NCI-H526 treated with DMSO at 0.1 percent for 48 hours (cell line): ENCODE results near the gene RAB3B.
"Not testable (repeated sequence)": the region's sequence is repeated elsewhere in the genome, so short reads cannot be mapped to it uniquely, and the experiment has no call there.

Experiments used
- DNase-seq: peaks from one replicate; lab custom pipeline; 2025; lab: John Stamatoyannopoulos, UW

Gene RAB3B

GRCh38 chr1:51989582-51990477 is 670 bp downstream of the RAB3B start:
- no peak for DNase-seq

- no peak for DNase-seq
Measured at GRCh38 chr1:51988254-51988653, 2.2 kb downstream of the RAB3B start.

- DNase-seq: no peak
Measured at GRCh38 chr1:51986718-51987117, 3.8 kb downstream of the RAB3B start.

GRCh38 chr1:51982161-51982560 is 8.3 kb downstream of the RAB3B start:
- no peak for DNase-seq

- no peak for DNase-seq
Measured at GRCh38 chr1:51981555-51981954, 8.9 kb downstream of the RAB3B start.

GRCh38 chr1:51978099-51978498 is 12.4 kb downstream of the RAB3B start:
- DNase-seq: no peak

GRCh38 chr1:51976846-51977602 is 13.5 kb downstream of the RAB3B start:
- DNase-seq: no peak

- no peak for DNase-seq
Measured at GRCh38 chr1:51973587-51974474, 16.7 kb downstream of the RAB3B start.

GRCh38 chr1:51969038-51969705 is 21.3 kb downstream of the RAB3B start:
- no peak for DNase-seq

- DNase-seq: no peak
Measured at GRCh38 chr1:51968632-51969031, 21.9 kb downstream of the RAB3B start.

- DNase-seq: not testable (repeated sequence)
Measured at GRCh38 chr1:51967213-51967791, 23.2 kb downstream of the RAB3B start.

- no peak for DNase-seq
Measured at GRCh38 chr1:51966559-51966958, 23.9 kb downstream of the RAB3B start.

GRCh38 chr1:51964309-51964696 is 26.2 kb downstream of the RAB3B start:
- no peak for DNase-seq

- DNase-seq: no peak
Measured at GRCh38 chr1:51963592-51964308, 26.8 kb downstream of the RAB3B start.

- no peak for DNase-seq
Measured at GRCh38 chr1:51962486-51963356, 27.8 kb downstream of the RAB3B start.

- no peak for DNase-seq
Measured at GRCh38 chr1:51961954-51962353, 28.5 kb downstream of the RAB3B start.

GRCh38 chr1:51961231-51961630 is 29.3 kb downstream of the RAB3B start:
- no peak for DNase-seq

- no peak for DNase-seq
Measured at GRCh38 chr1:51960262-51960661, 30.2 kb downstream of the RAB3B start.

- DNase-seq: no peak
Measured at GRCh38 chr1:51958824-51959223, 31.7 kb downstream of the RAB3B start.

- no peak for DNase-seq
Measured at GRCh38 chr1:51957618-51958017, 32.9 kb downstream of the RAB3B start.
